HepG2 (cell line): ENCODE measurements around the gene FBLN5. TPM values are rescaled to one million over a fixed set of nuclear protein-coding genes. Genes with fewer than 3 reads are reported as not detected.

Source experiments
- BORCS8-MEF2B ChIP-seq: sonication (generic); formaldehyde crosslinking; IDR thresholded peaks from 2 replicates; pipeline ENCODE4 v1.8.0; 2022; ENCODE audit warnings: mild to moderate bottlenecking, missing genetic modification reagents
- CHCHD3 ChIP-seq: sonication (generic); formaldehyde crosslinking; IDR thresholded peaks from 2 replicates; pipeline ENCODE4 v1.8.0; 2022; ENCODE audit warnings: mild to moderate bottlenecking, missing genetic modification reagents, moderate library complexity
- GTF3A ChIP-seq: sonication (generic); formaldehyde crosslinking; conservative IDR thresholded peaks from 2 replicates; pipeline ENCODE4 v1.4.0; 2020; ENCODE audit warnings: mild to moderate bottlenecking, missing genetic modification reagents
- HNRNPK ChIP-seq: fragments of 200-400 bp; formaldehyde crosslinking; IDR thresholded peaks from 2 replicates; pipeline ENCODE4 v1.6.1; 2018; ENCODE audit warnings: low read length, low read depth, moderate library complexity, mild to moderate bottlenecking; ENCODE audit not compliant: poor library complexity, severe bottlenecking
- PITX1 ChIP-seq: sonication (generic); formaldehyde crosslinking; IDR thresholded peaks from 2 replicates; pipeline ENCODE4 v1.5.1; 2020; ENCODE audit warnings: mild to moderate bottlenecking, missing genetic modification reagents
- POLR2AphosphoS2 ChIP-seq: IDR thresholded peaks from 2 replicates; pipeline ENCODE4 v1.6.1; 2011; ENCODE audit warnings: low read depth, low read length, improper control_type of control experiment
- SRSF1 ChIP-seq: fragments of 200-400 bp; formaldehyde crosslinking; optimal IDR thresholded peaks from 2 replicates; pipeline ENCODE3; 2017; ENCODE audit warnings: mild to moderate bottlenecking, low read depth, low read length, moderate library complexity
- TAF1 ChIP-seq: sonication (generic); formaldehyde crosslinking; IDR thresholded peaks from 2 replicates; pipeline ENCODE4 v1.4.0; 2020; ENCODE audit warnings: missing genetic modification reagents
- ZNF343 ChIP-seq: sonication (generic); formaldehyde crosslinking; IDR thresholded peaks from 2 replicates; pipeline ENCODE4 v1.4.0; 2020; ENCODE audit warnings: mild to moderate bottlenecking, missing genetic modification reagents
- ZNF569 ChIP-seq: sonication (generic); formaldehyde crosslinking; IDR thresholded peaks from 2 replicates; pipeline ENCODE4 v1.5.0; 2020; ENCODE audit warnings: mild to moderate bottlenecking, missing genetic modification reagents, moderate library complexity, borderline replicate concordance
- ZNF687 ChIP-seq: sonication (generic); formaldehyde crosslinking; IDR thresholded peaks from 2 replicates; pipeline ENCODE4 v1.5.1; 2020; ENCODE audit warnings: mild to moderate bottlenecking, missing genetic modification reagents, moderate library complexity
- ZNF75D ChIP-seq: sonication (generic); formaldehyde crosslinking; IDR thresholded peaks from 2 replicates; pipeline ENCODE4 v1.8.1; 2023; ENCODE audit warnings: missing genetic modification reagents, mild to moderate bottlenecking, borderline replicate concordance
- polyA plus RNA-seq, 8 experiments: library from polyadenylated mRNA; depleted of rRNA in 3 of 8; stranded (reverse) in 7 of 8; unstranded in 1 of 8; fragments of >200 nt; fragmentation: Illumina TruSeq in 4 of 8; extraction: Trizol in 4 of 8; gene quantifications; 2 replicates each; pipeline versions ENCODE4 v1.2.1 to v1.2.3, GENCODE V29; 2011 to 2016; ENCODE audit warnings: low read depth in 4 of 8, missing spikeins in 1 of 8, mixed read lengths in 1 of 8; ENCODE audit not compliant: insufficient read depth in 1 of 8
- total RNA-seq, 5 experiments: library from RNA; depleted of rRNA; stranded (reverse); fragments of >200 nt; fragmentation: Illumina TruSeq; extraction: Trizol; gene quantifications; 2 replicates each; pipeline ENCODE4 v1.2.3, GENCODE V29; 2016; ENCODE audit warnings: low read depth in 1 of 5
- TF ChIP-seq, protein P1 (sequence below): sonication (generic); formaldehyde crosslinking; IDR thresholded peaks from 2 replicates; pipeline ENCODE4 v1.4.0; 2020; ENCODE audit warnings: mild to moderate bottlenecking, low read depth, missing genetic modification reagents
- TF ChIP-seq, protein P2 (sequence below): sonication (generic); formaldehyde crosslinking; IDR thresholded peaks from 2 replicates; pipeline ENCODE4 v1.8.1; 2022; ENCODE audit warnings: mild to moderate bottlenecking, missing genetic modification reagents
- TF ChIP-seq, protein P3 (sequence below), 2 experiments: sonication (generic) in 1 of 2; formaldehyde crosslinking in 1 of 2; IDR thresholded peaks; 2 replicates each; pipeline versions ENCODE4 v1.4.0 to v1.6.1; 2018 to 2020; ENCODE audit warnings: missing genetic modification reagents in 2 of 2, borderline replicate concordance in 1 of 2, low read depth in 1 of 2, mild to moderate bottlenecking in 1 of 2, missing biosample characterization in 1 of 2
- TF ChIP-seq, protein P4 (sequence below): sonication (generic); formaldehyde crosslinking; IDR thresholded peaks from 2 replicates; pipeline ENCODE4 v1.5.0; 2020; ENCODE audit warnings: mild to moderate bottlenecking, missing genetic modification reagents

The FBLN5 gene
- total and polyA plus RNA-seq, 2 of the 13 experiments (the other 11 are each of a cell fraction or from before 2014, with no cell fraction given): 0.38 to 0.77 TPM

DNA sequence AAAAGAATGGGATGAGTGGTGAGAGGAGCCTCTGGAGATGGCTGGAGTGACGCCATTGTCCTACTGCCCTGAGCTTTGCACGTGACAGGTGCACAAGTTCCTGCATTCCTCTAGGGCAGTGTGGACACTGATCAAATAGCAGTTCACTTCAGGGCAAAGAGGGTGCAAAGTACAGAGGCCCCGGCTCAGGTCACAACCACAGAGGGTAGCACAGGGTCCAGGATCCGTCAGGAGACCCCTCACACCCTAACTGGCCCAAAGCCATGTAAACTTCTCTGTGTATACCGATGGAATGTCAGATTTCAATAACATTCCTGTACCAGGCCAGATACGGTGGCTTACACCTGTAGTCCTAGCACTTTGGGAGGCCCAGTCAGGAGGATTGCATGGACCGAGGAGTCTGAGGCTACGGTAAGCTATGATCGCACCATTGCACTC is 10.4 kb upstream of the FBLN5 start (continued):
- TF ChIP-seq, protein P1, sequence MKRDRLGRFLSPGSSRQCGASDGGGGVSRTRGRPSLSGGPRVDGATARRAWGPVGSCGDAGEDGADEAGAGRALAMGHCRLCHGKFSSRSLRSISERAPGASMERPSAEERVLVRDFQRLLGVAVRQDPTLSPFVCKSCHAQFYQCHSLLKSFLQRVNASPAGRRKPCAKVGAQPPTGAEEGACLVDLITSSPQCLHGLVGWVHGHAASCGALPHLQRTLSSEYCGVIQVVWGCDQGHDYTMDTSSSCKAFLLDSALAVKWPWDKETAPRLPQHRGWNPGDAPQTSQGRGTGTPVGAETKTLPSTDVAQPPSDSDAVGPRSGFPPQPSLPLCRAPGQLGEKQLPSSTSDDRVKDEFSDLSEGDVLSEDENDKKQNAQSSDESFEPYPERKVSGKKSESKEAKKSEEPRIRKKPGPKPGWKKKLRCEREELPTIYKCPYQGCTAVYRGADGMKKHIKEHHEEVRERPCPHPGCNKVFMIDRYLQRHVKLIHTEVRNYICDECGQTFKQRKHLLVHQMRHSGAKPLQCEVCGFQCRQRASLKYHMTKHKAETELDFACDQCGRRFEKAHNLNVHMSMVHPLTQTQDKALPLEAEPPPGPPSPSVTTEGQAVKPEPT (CRISPR knock-in tag): no peak
- TF ChIP-seq ZNF569 (CRISPR knock-in tag) (no peak), ZNF687 (CRISPR knock-in tag) (peak; percentile 69), HNRNPK (no peak), GTF3A (CRISPR knock-in tag) (no peak), SRSF1 (no peak), ZNF343 (CRISPR knock-in tag) (no peak), PITX1 (CRISPR knock-in tag) (peak; percentile 76), BORCS8-MEF2B (no peak), POLR2AphosphoS2 (no peak), CHCHD3 (CRISPR knock-in tag) (no peak), TAF1 (CRISPR knock-in tag) (no peak), ZNF75D (no peak)
- TF ChIP-seq, protein P2, sequence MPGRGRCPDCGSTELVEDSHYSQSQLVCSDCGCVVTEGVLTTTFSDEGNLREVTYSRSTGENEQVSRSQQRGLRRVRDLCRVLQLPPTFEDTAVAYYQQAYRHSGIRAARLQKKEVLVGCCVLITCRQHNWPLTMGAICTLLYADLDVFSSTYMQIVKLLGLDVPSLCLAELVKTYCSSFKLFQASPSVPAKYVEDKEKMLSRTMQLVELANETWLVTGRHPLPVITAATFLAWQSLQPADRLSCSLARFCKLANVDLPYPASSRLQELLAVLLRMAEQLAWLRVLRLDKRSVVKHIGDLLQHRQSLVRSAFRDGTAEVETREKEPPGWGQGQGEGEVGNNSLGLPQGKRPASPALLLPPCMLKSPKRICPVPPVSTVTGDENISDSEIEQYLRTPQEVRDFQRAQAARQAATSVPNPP (CRISPR knock-in tag): no peak
- TF ChIP-seq, protein P3, sequence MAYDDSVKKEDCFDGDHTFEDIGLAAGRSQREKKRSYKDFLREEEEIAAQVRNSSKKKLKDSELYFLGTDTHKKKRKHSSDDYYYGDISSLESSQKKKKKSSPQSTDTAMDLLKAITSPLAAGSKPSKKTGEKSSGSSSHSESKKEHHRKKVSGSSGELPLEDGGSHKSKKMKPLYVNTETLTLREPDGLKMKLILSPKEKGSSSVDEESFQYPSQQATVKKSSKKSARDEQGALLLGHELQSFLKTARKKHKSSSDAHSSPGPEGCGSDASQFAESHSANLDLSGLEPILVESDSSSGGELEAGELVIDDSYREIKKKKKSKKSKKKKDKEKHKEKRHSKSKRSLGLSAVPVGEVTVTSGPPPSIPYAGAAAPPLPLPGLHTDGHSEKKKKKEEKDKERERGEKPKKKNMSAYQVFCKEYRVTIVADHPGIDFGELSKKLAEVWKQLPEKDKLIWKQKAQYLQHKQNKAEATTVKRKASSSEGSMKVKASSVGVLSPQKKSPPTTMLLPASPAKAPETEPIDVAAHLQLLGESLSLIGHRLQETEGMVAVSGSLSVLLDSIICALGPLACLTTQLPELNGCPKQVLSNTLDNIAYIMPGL (CRISPR knock-in tag; IDR thresholded peaks at IDR 0.05; ENCODE audit: borderline replicate concordance in 1 of 2, low read depth in 1 of 2): no peak
- TF ChIP-seq, protein P4, sequence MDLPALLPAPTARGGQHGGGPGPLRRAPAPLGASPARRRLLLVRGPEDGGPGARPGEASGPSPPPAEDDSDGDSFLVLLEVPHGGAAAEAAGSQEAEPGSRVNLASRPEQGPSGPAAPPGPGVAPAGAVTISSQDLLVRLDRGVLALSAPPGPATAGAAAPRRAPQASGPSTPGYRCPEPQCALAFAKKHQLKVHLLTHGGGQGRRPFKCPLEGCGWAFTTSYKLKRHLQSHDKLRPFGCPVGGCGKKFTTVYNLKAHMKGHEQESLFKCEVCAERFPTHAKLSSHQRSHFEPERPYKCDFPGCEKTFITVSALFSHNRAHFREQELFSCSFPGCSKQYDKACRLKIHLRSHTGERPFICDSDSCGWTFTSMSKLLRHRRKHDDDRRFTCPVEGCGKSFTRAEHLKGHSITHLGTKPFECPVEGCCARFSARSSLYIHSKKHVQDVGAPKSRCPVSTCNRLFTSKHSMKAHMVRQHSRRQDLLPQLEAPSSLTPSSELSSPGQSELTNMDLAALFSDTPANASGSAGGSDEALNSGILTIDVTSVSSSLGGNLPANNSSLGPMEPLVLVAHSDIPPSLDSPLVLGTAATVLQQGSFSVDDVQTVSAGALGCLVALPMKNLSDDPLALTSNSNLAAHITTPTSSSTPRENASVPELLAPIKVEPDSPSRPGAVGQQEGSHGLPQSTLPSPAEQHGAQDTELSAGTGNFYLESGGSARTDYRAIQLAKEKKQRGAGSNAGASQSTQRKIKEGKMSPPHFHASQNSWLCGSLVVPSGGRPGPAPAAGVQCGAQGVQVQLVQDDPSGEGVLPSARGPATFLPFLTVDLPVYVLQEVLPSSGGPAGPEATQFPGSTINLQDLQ (CRISPR knock-in tag): no peak
